Measurements from ENCODE around the gene FAIM2.

The FAIM2 gene

GRCh38 chr12:49903700-49904423, at the start of gene FAIM2:
Gene FAIM2 (minus strand): TSS chr12:49903900. CDS start chr12:49903792, 108 bp downstream.
- TF ChIP-seq CTCF (conservative IDR thresholded peaks at IDR 0.05): no peak
- H3K27ac ChIP-seq: no peak within 1 kb of the TSS

DNA sequence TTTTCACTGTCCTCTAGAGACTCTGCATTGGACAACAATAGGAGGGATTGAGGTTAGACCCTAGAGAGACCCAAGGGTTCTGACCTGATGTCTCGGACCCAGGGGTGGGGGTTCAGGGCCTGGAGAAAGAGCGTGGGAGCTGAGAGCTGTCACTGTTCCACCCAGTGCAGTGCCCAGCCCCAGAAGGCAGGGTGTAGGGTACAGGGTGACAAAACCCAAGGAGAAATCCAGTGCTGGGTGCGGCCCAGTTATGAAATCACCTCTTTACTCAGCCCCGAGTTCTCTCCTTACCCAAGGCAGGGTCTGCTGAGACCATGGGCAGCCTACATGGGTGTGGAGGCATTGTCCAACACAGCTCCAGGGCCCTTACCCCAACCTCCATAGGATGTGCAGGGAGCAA, 49.5 kb upstream of the FAIM2 start:
- TF ChIP-seq ZFX (IDR thresholded peaks at IDR 0.05) (no peak), CTCF (conservative IDR thresholded peaks at IDR 0.05) (no peak)
- no peak overlapping the region for H3K27ac ChIP-seq

- no peak overlapping the region for H3K27ac ChIP-seq
- TF ChIP-seq CTCF (conservative IDR thresholded peaks at IDR 0.05) (no peak), ZFX (IDR thresholded peaks at IDR 0.05) (no peak)
These were observed 48.8 kb upstream of the FAIM2 start for GRCh38 chr12:49952391-49953055.

DNA sequence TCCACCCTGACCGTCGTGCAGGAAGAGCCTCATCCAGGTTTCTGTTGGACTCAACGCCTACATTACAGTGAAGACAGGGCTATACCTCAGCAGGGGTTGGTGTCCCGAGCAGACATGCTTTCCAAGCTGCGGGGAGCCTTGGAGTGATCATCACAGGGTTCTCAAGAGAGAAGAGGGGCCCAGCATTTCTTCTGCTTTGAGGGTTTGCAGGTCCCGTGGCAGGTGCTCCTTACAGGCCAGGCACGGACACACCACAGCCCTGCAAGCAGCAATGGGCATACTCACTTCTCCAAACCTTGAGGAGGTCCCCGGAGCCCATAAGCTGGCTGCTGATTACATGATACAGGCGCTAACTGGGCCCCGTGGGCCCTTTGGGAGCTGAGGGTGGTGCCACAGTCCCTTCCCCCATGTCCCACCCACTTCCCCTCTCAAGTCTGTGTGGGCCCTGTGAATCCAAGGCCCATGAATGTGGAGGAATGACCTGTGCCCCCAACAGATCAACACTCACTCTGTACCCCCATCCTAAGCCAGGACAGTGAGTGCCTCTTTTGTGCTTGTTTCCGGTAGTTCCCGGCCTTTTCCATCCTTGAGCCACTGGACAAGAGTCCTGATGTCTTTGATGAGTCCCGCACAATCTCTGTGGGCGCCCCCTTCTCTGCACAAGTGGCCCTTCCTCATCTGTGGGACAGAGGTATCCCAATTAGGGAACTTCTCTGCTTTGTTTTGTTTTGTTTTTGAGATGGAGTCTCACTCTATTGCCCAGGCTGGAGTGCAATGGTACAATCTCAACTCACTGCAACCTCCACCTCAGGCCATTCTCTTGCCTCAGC, 47.9 kb upstream of the FAIM2 start:
- TF ChIP-seq ZFX (IDR thresholded peaks at IDR 0.05) (no peak), CTCF (conservative IDR thresholded peaks at IDR 0.05) (no peak)
- no peak overlapping the region for H3K27ac ChIP-seq

- no peak for TF ChIP-seq CTCF (conservative IDR thresholded peaks at IDR 0.05)
- no peak for TF ChIP-seq ZFX (IDR thresholded peaks at IDR 0.05)
- no peak within 1 kb of the TSS for H3K27ac ChIP-seq
These were observed 46.9 kb upstream of the FAIM2 start, which contains the start of gene AQP2 for GRCh38 chr12:49950273-49951251. Gene AQP2 (plus strand): TSS chr12:49950737. CDS start chr12:49950831, 94 bp downstream.

- H3K27ac ChIP-seq: no peak overlapping the region
- TF ChIP-seq CTCF (conservative IDR thresholded peaks at IDR 0.05) (no peak), ZFX (IDR thresholded peaks at IDR 0.05) (no peak)
These were observed 46.2 kb upstream of the FAIM2 start for GRCh38 chr12:49949866-49950265.

Data from C4-2B (cell line).